A375 (cell line): ENCODE measurements around the gene ARHGEF6. TPM values are rescaled to one million over a fixed set of nuclear protein-coding genes. Genes with fewer than 3 reads are reported as not detected.

Source experiments
- small RNA-seq: library from RNA; depleted of rRNA; stranded (forward); fragments of <200 nt; gene quantifications from one replicate; pipeline ENCODE3, GENCODE V24; 2014
- total RNA-seq: library from RNA; depleted of rRNA; stranded (reverse); fragments of >200 nt; shearing (Covaris generic); gene quantifications from 2 replicates; pipeline ENCODE4 v1.2.3, GENCODE V29; 2014; rRNA removed

Gene ARHGEF6
- total RNA-seq = 5.7 and 6.8 TPM in 2 replicates

GRCh38 chrX:136780763-136781162, at the start of gene ARHGEF6:
TSS of gene ARHGEF6 (minus strand) at chrX:136780932. CDS start at chrX:136780882, 50 bp downstream.

GRCh38 chrX:136647677-136648360, 132.9 kb downstream of the ARHGEF6 start, which contains the start of gene CD40LG:
TSS of gene CD40LG (plus strand) at chrX:136648158. CDS start at chrX:136648249, 91 bp downstream.

Small RNAs within 50 kb of the gene (small RNA-seq; reads per million reads assigned to genes)
- not detected for gene RF00019
- not detected for gene RNU6-972P

Other genes with a start within 250 kb of the ARHGEF6 start
- not detected in 2 replicates for gene VGLL1, start 248.7 kb downstream of the ARHGEF6 start, total RNA-seq
- not detected in 2 replicates for gene CD40LG, start 132.8 kb downstream of the ARHGEF6 start, total RNA-seq
- gene RBMX, start 99.8 kb upstream of the ARHGEF6 start, total RNA-seq = 494 and 525 TPM in 2 replicates